ENCODE results near the gene KCNIP4. TPM values are rescaled to one million over a fixed set of nuclear protein-coding genes. Genes with fewer than 3 reads are reported as not detected.

The KCNIP4 gene
- polyA plus RNA-seq, 2 donors, result 0.12 TPM; not detected in 1

- Histone ChIP-seq H3K27ac (ENCODE audit: low read depth in 2 of 2, low read length in 1 of 2) (no peak overlapping the region), H3K4me1 (ENCODE audit: control insufficient read depth in 2 of 2, insufficient read depth in 2 of 2, low read length in 1 of 2) (no peaks in the 10 kb centered on the region), H3K36me3 (ENCODE audit: control insufficient read depth in 2 of 2, insufficient read depth in 2 of 2, low read length in 1 of 2) (no peaks in the 10 kb centered on the region), H3K9me3 (ENCODE audit: control insufficient read depth in 2 of 2, insufficient read depth in 1 of 2, low read depth in 1 of 2, low read length in 1 of 2) (no peaks in the 10 kb centered on the region), H3K4me3 (ENCODE audit: low read depth in 1 of 2, low read length in 2 of 2) (no peak overlapping the region), H3K27me3 (ENCODE audit: control insufficient read depth in 1 of 2, insufficient read depth in 2 of 2, low read length in 2 of 2) (no peaks in the 10 kb centered on the region)
- WGBS, 2 donors, result 61 to 68% methylated on average over 5 of the region's 5 CpGs
Observed at GRCh38 chr4:21002286-21002685, 946.3 kb downstream of the KCNIP4 start.

GRCh38 chr4:21001490-21001889 lies 947.1 kb downstream of the KCNIP4 start:
- H3K27me3 ChIP-seq (ENCODE audit: control insufficient read depth in 1 of 2, insufficient read depth in 2 of 2, low read length in 2 of 2), result no peaks in the 10 kb centered on the region
- no peaks in the 10 kb centered on the region for H3K9me3 ChIP-seq (ENCODE audit: control insufficient read depth in 2 of 2, insufficient read depth in 1 of 2, low read depth in 1 of 2, low read length in 1 of 2)
- no peaks in the 10 kb centered on the region for H3K4me1 ChIP-seq (ENCODE audit: control insufficient read depth in 2 of 2, insufficient read depth in 2 of 2, low read length in 1 of 2)
- WGBS, 2 donors, result 35% methylated on average over 4 of the region's 4 CpGs
- H3K4me3 ChIP-seq (ENCODE audit: low read depth in 1 of 2, low read length in 2 of 2), result no peak overlapping the region
- no peak overlapping the region for H3K27ac ChIP-seq (ENCODE audit: low read depth in 2 of 2, low read length in 1 of 2)
- no peaks in the 10 kb centered on the region for H3K36me3 ChIP-seq (ENCODE audit: control insufficient read depth in 2 of 2, insufficient read depth in 2 of 2, low read length in 1 of 2)

- H3K4me1 ChIP-seq (ENCODE audit: control insufficient read depth in 2 of 2, insufficient read depth in 2 of 2, low read length in 1 of 2), result no peaks in the 10 kb centered on the region
- H3K36me3 ChIP-seq (ENCODE audit: control insufficient read depth in 2 of 2, insufficient read depth in 2 of 2, low read length in 1 of 2), result no peaks in the 10 kb centered on the region
- H3K9me3 ChIP-seq (ENCODE audit: control insufficient read depth in 2 of 2, insufficient read depth in 1 of 2, low read depth in 1 of 2, low read length in 1 of 2), result no peaks in the 10 kb centered on the region
- WGBS, 2 donors, result 80 to 82% methylated on average over 3 of the region's 3 CpGs
- no peaks in the 10 kb centered on the region for H3K27me3 ChIP-seq (ENCODE audit: control insufficient read depth in 1 of 2, insufficient read depth in 2 of 2, low read length in 2 of 2)
- no peak overlapping the region for H3K4me3 ChIP-seq (ENCODE audit: low read depth in 1 of 2, low read length in 2 of 2)
- H3K27ac ChIP-seq (ENCODE audit: low read depth in 2 of 2, low read length in 1 of 2), result no peak overlapping the region
Observed at GRCh38 chr4:20997886-20998285, 950.7 kb downstream of the KCNIP4 start.

- H3K36me3 ChIP-seq (ENCODE audit: control insufficient read depth in 2 of 2, insufficient read depth in 2 of 2, low read length in 1 of 2), result no peaks in the 10 kb centered on the region
- no peaks in the 10 kb centered on the region for H3K9me3 ChIP-seq (ENCODE audit: control insufficient read depth in 2 of 2, insufficient read depth in 1 of 2, low read depth in 1 of 2, low read length in 1 of 2)
- no peaks in the 10 kb centered on the region for H3K4me1 ChIP-seq (ENCODE audit: control insufficient read depth in 2 of 2, insufficient read depth in 2 of 2, low read length in 1 of 2)
- WGBS, 2 donors, result 52 to 68% methylated on average over 4 of the region's 4 CpGs
- H3K27ac ChIP-seq (ENCODE audit: low read depth in 2 of 2, low read length in 1 of 2), result no peak overlapping the region
- no peak overlapping the region for H3K4me3 ChIP-seq (ENCODE audit: low read depth in 1 of 2, low read length in 2 of 2)
- H3K27me3 ChIP-seq (ENCODE audit: control insufficient read depth in 1 of 2, insufficient read depth in 2 of 2, low read length in 2 of 2), result peaks cover 0 to 2% of the 10 kb centered on the region in 2 donors
Observed at GRCh38 chr4:20995610-20996009, 953.0 kb downstream of the KCNIP4 start.

DNA sequence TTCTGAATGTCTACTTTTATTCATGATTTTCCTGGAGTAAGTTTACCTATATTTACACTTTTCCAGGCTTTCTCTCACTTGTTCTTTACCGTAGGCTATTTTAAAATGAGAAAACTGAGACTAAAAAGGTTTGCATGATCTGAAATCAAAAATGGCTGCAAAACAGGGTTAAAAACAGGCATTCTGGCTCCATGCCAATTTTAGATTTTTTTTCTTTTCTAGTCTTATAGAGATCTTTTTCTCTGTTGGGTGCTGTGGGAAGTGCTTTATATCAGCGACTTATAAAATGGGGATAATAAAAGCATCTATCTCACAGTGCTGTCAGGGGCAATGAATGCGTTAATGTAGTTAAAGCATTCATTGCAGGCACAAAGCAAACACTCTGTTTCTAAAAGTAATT lies 953.6 kb downstream of the KCNIP4 start:
- H3K9me3 ChIP-seq (ENCODE audit: control insufficient read depth in 2 of 2, insufficient read depth in 1 of 2, low read depth in 1 of 2, low read length in 1 of 2), result no peaks in the 10 kb centered on the region
- no peaks in the 10 kb centered on the region for H3K4me1 ChIP-seq (ENCODE audit: control insufficient read depth in 2 of 2, insufficient read depth in 2 of 2, low read length in 1 of 2)
- 74 to 79% methylated on average over 3 of the region's 3 CpGs for WGBS, 2 donors
- no peak overlapping the region for H3K4me3 ChIP-seq (ENCODE audit: low read depth in 1 of 2, low read length in 2 of 2)
- no peaks in the 10 kb centered on the region for H3K36me3 ChIP-seq (ENCODE audit: control insufficient read depth in 2 of 2, insufficient read depth in 2 of 2, low read length in 1 of 2)
- H3K27ac ChIP-seq (ENCODE audit: low read depth in 2 of 2, low read length in 1 of 2), result no peak overlapping the region
- H3K27me3 ChIP-seq (ENCODE audit: control insufficient read depth in 1 of 2, insufficient read depth in 2 of 2, low read length in 2 of 2), result peaks cover 0 to 2% of the 10 kb centered on the region in 2 donors

DNA sequence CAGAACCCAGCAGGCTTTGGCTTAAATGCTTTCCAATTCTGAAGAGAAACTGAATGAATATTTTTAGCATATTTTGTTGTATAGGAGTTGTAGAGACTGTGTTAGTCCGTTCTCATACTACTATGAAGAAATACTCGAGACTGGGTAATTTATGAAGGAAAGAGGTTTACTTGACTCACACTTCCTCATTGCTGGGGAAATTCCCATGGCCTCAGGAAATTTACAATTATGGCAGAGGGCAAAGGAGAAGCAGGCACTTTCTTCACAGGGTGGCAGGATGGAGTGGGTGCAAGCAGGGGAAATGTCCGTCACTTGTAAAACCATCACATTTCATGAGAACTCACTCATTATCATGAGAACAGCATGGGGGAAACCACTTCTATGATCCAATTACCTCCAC lies 956.6 kb downstream of the KCNIP4 start:
- 77 to 82% methylated on average over 3 of the region's 3 CpGs for WGBS, 2 donors
- H3K9me3 ChIP-seq (ENCODE audit: control insufficient read depth in 2 of 2, insufficient read depth in 1 of 2, low read depth in 1 of 2, low read length in 1 of 2), result no peaks in the 10 kb centered on the region
- no peaks in the 10 kb centered on the region for H3K36me3 ChIP-seq (ENCODE audit: control insufficient read depth in 2 of 2, insufficient read depth in 2 of 2, low read length in 1 of 2)
- H3K27ac ChIP-seq (ENCODE audit: low read depth in 2 of 2, low read length in 1 of 2), result no peak overlapping the region
- H3K4me3 ChIP-seq (ENCODE audit: low read depth in 1 of 2, low read length in 2 of 2), result no peak overlapping the region
- H3K27me3 ChIP-seq (ENCODE audit: control insufficient read depth in 1 of 2, insufficient read depth in 2 of 2, low read length in 2 of 2), result peaks cover 0 to 2% of the 10 kb centered on the region in 2 donors
- H3K4me1 ChIP-seq (ENCODE audit: control insufficient read depth in 2 of 2, insufficient read depth in 2 of 2, low read length in 1 of 2), result no peaks in the 10 kb centered on the region

GRCh38 chr4:20987191-20987590 lies 961.4 kb downstream of the KCNIP4 start:
- no peaks in the 10 kb centered on the region for H3K9me3 ChIP-seq (ENCODE audit: control insufficient read depth in 2 of 2, insufficient read depth in 1 of 2, low read depth in 1 of 2, low read length in 1 of 2)
- no peak overlapping the region for H3K27ac ChIP-seq (ENCODE audit: low read depth in 2 of 2, low read length in 1 of 2)
- H3K4me1 ChIP-seq (ENCODE audit: control insufficient read depth in 2 of 2, insufficient read depth in 2 of 2, low read length in 1 of 2), result peaks cover 0 to 6% of the 10 kb centered on the region in 2 donors
- 81 to 84% methylated on average over 2 of the region's 2 CpGs for WGBS, 2 donors
- H3K36me3 ChIP-seq (ENCODE audit: control insufficient read depth in 2 of 2, insufficient read depth in 2 of 2, low read length in 1 of 2), result no peaks in the 10 kb centered on the region
- H3K4me3 ChIP-seq (ENCODE audit: low read depth in 1 of 2, low read length in 2 of 2), result no peak overlapping the region
- H3K27me3 ChIP-seq (ENCODE audit: control insufficient read depth in 1 of 2, insufficient read depth in 2 of 2, low read length in 2 of 2), result peaks cover 0 to 2% of the 10 kb centered on the region in 2 donors

GRCh38 chr4:20984576-20984836 lies 964.1 kb downstream of the KCNIP4 start:
- H3K36me3 ChIP-seq (ENCODE audit: control insufficient read depth in 2 of 2, insufficient read depth in 2 of 2, low read length in 1 of 2), result no peaks in the 10 kb centered on the region
- 35 to 49% methylated on average over 13 of the region's 13 CpGs for WGBS, 2 donors
- no peaks in the 10 kb centered on the region for H3K9me3 ChIP-seq (ENCODE audit: control insufficient read depth in 2 of 2, insufficient read depth in 1 of 2, low read depth in 1 of 2, low read length in 1 of 2)
- H3K27me3 ChIP-seq (ENCODE audit: control insufficient read depth in 1 of 2, insufficient read depth in 2 of 2, low read length in 2 of 2), result no peaks in the 10 kb centered on the region
- H3K27ac ChIP-seq (ENCODE audit: low read depth in 2 of 2, low read length in 1 of 2), result no peak overlapping the region
- H3K4me1 ChIP-seq (ENCODE audit: control insufficient read depth in 2 of 2, insufficient read depth in 2 of 2, low read length in 1 of 2), result peaks cover 0 to 6% of the 10 kb centered on the region in 2 donors
- H3K4me3 ChIP-seq (ENCODE audit: low read depth in 1 of 2, low read length in 2 of 2), result no peak overlapping the region

DNA sequence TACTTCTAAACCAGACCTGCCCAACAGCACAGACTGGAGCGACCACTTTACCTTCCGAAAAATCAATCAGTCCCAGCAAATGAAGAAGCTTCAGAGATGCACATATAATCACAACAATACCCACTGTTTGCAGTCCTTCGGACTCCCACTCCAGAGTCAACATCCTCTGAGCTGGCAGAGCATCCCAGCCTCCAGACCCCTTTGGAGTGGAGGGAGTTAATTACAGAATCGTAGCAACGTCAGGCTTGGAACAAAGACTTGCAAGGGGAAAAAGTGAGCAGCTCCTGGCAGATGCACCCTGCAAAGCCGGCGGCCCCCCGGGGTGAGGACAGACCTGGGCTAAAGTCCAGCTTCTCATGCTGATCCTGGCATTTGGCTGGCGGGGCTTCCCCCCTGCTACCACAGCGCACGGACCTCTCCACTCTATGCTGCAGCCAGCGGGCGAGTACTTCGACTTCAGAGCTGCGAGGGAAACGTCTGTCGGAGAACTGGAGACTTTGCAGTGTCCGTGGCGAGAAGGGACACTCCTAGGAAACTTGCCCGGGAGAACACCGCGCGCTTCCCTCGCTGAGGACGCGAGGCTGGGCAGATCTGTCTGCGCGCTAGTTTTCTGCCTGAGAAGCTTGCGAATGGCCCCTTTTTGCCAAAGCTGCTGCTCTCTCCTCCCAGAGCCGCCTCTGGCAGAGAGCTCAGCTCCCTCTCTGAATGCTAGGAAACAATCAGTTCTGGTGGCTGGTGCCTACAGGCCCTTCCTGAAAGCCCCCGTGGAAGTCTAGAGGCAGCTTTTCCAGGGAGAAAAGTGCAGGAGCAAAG lies 964.6 kb downstream of the KCNIP4 start:
- peak overlapping the region in 1 of 2 donors; percentile 7 for H3K4me3 ChIP-seq (ENCODE audit: low read depth in 1 of 2, low read length in 2 of 2)
- WGBS, 2 donors, result 6 to 10% methylated on average over 31 of the region's 31 CpGs
- H3K27me3 ChIP-seq (ENCODE audit: control insufficient read depth in 1 of 2, insufficient read depth in 2 of 2, low read length in 2 of 2), result no peaks in the 10 kb centered on the region
- H3K9me3 ChIP-seq (ENCODE audit: control insufficient read depth in 2 of 2, insufficient read depth in 1 of 2, low read depth in 1 of 2, low read length in 1 of 2), result no peaks in the 10 kb centered on the region
- H3K4me1 ChIP-seq (ENCODE audit: control insufficient read depth in 2 of 2, insufficient read depth in 2 of 2, low read length in 1 of 2), result peaks cover 0 to 6% of the 10 kb centered on the region in 2 donors
- H3K36me3 ChIP-seq (ENCODE audit: control insufficient read depth in 2 of 2, insufficient read depth in 2 of 2, low read length in 1 of 2), result no peaks in the 10 kb centered on the region
- H3K27ac ChIP-seq (ENCODE audit: low read depth in 2 of 2, low read length in 1 of 2), result no peak overlapping the region

GRCh38 chr4:20982544-20982943 lies 966.0 kb downstream of the KCNIP4 start:
- Histone ChIP-seq H3K27me3 (ENCODE audit: control insufficient read depth in 1 of 2, insufficient read depth in 2 of 2, low read length in 2 of 2) (no peaks in the 10 kb centered on the region), H3K27ac (ENCODE audit: low read depth in 2 of 2, low read length in 1 of 2) (no peak overlapping the region), H3K9me3 (ENCODE audit: control insufficient read depth in 2 of 2, insufficient read depth in 1 of 2, low read depth in 1 of 2, low read length in 1 of 2) (no peaks in the 10 kb centered on the region), H3K4me1 (ENCODE audit: control insufficient read depth in 2 of 2, insufficient read depth in 2 of 2, low read length in 1 of 2) (peaks cover 0 to 6% of the 10 kb centered on the region in 2 donors), H3K4me3 (ENCODE audit: low read depth in 1 of 2, low read length in 2 of 2) (no peak overlapping the region), H3K36me3 (ENCODE audit: control insufficient read depth in 2 of 2, insufficient read depth in 2 of 2, low read length in 1 of 2) (no peaks in the 10 kb centered on the region)
- 77% methylated on average over 3 of the region's 3 CpGs for WGBS, 2 donors
